Breast epithelium (tissue), 4 donors: ENCODE measurements around the gene MYO1H. TPM values are rescaled to one million over a fixed set of nuclear protein-coding genes. Genes with fewer than 3 reads are reported as not detected.
A peak's percentile ranks its signal among the peaks of the same experiment; 100 is the strongest.

Experiments used
- DNase-seq, 2 donors: peaks; one replicate each; pipeline ENCODE4 v3.0.0-alpha.2; 2019; ENCODE audit warnings: low spot score in 2 of 2
- H3K27ac ChIP-seq, 2 donors: fragments of 200-600 bp; sonication (generic) in 1 of 2; one replicate each; pipeline ENCODE4 v1.5.1; 2016 to 2019; ENCODE audit warnings: mild to moderate bottlenecking in 1 of 2
- H3K27me3 ChIP-seq, 2 donors: fragments of 200-600 bp; sonication (generic) in 1 of 2; one replicate each; pipeline versions ENCODE4 v1.5.1 to v1.6.0; 2017 to 2019; ENCODE audit warnings: control low read depth in 1 of 2, mild to moderate bottlenecking in 1 of 2
- H3K36me3 ChIP-seq: fragments of 200-600 bp; one replicate; pipeline ENCODE4 v1.5.1; 2019
- H3K4me1 ChIP-seq, 2 donors: fragments of 200-600 bp; sonication (generic); one replicate each; pipeline ENCODE4 v1.5.1; 2016 to 2019; ENCODE audit warnings: control low read depth in 1 of 2
- H3K4me3 ChIP-seq, 3 donors: fragments of 200-600 bp; sonication (generic); 1 replicate in 2 of 3; 2 replicates in 1 of 3; pipeline ENCODE4 v1.5.1; 2016 to 2019; ENCODE audit warnings: mild to moderate bottlenecking in 3 of 3, moderate library complexity in 2 of 3
- H3K9me3 ChIP-seq, 2 donors: fragments of 200-600 bp; sonication (generic) in 1 of 2; one replicate each; pipeline ENCODE4 v1.5.1; 2016 to 2019; ENCODE audit warnings: control low read depth in 1 of 2
- CTCF ChIP-seq, 3 donors: fragments of 450-650 bp; IDR thresholded peaks; one replicate each; pipeline ENCODE4 v1.5.1; 2016 to 2017; ENCODE audit warnings: antibody characterized with exemption in 3 of 3, mild to moderate bottlenecking in 3 of 3, moderate library complexity in 3 of 3
- POLR2A ChIP-seq: fragments of 450-650 bp; IDR thresholded peaks from one replicate; pipeline ENCODE4 v1.6.1; 2016; ENCODE audit warnings: antibody characterized with exemption, mild to moderate bottlenecking, moderate library complexity
- POLR2AphosphoS5 ChIP-seq, 3 donors: sonication (generic); formaldehyde crosslinking; IDR thresholded peaks; one replicate each; pipeline ENCODE4 v1.6.1; 2017; ENCODE audit warnings: antibody characterized with exemption in 3 of 3
- intact Hi-C: fragments of 100-400 bp; cut with DNase I; formaldehyde crosslinking; loops from one replicate; pipeline ENCODE4 v1.15.1; 2023; ENCODE audit warnings: low total_unique reads
- total RNA-seq, 3 donors: library from RNA; depleted of rRNA; stranded (reverse); fragments of >200 nt; gene quantifications; one replicate each; pipeline ENCODE4 v1.1.0, GENCODE V29; 2016

The MYO1H gene
- total RNA-seq, 3 donors from 2014 or later: under 0.01 to 2.0 (median 0.16) TPM

DNA sequence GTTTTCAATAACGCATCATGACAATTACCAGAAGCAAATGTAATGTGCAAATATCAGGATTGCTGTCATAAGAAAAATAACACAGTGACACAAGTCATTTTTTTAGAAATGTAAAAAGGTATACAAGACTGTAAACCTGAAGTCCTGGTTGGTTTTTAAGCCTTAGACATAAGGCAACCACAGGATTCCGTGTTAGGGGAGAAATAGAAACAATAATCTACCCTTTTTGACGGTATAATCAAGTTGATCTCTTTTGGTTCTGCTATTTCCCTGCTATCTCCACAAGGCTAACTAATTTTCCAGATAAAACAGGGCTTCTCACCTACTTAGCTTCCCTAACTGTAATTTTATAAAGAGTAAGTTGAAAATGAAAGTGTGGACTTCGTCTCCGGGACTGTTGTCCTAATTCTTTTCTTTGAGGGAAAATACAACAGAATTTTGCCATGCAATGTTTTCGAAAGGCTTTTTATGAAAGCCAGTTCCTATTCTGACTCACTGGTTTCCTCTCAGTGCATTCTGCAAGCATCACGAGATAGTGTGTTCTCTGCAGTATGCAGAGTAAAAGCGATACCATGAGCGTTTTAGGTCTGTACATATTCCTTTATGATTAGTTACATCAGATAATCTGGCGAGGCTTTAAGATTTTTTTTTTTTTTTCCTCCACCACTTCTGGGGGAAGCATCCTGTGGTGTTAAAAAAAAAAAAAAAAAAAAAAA lies 10.6 kb downstream of the MYO1H start:
- Histone ChIP-seq H3K9me3 (no peaks in the 10 kb centered on the region), H3K4me3 (peak overlapping the region in 2 of 3 donors; percentile 11 to 38), H3K27me3 (no peaks in the 10 kb centered on the region), H3K36me3 (no peaks in the 10 kb centered on the region), H3K4me1 (no peaks in the 10 kb centered on the region), H3K27ac (no peak overlapping the region)
- no peak for TF ChIP-seq CTCF (IDR thresholded peaks at IDR 0.05)
- TF ChIP-seq POLR2A: no peak
- no peak for TF ChIP-seq POLR2AphosphoS5 (IDR thresholded peaks at IDR 0.05)
- no peak for DNase-seq
- intact Hi-C loops: no loop called here

- no peaks in the 10 kb centered on the region for H3K36me3 ChIP-seq
- H3K9me3 ChIP-seq: no peaks in the 10 kb centered on the region
- DNase-seq: no peak
- H3K27me3 ChIP-seq: no peaks in the 10 kb centered on the region
- intact Hi-C loops: no loop called here
- no peaks in the 10 kb centered on the region for H3K4me1 ChIP-seq
- TF ChIP-seq CTCF (IDR thresholded peaks at IDR 0.05) (no peak), POLR2A (no peak), POLR2AphosphoS5 (IDR thresholded peaks at IDR 0.05) (no peak)
- no peak overlapping the region for H3K27ac ChIP-seq
- no peak overlapping the region for H3K4me3 ChIP-seq
Observed at GRCh38 chr12:109359131-109359690, 11.5 kb downstream of the MYO1H start.

DNA sequence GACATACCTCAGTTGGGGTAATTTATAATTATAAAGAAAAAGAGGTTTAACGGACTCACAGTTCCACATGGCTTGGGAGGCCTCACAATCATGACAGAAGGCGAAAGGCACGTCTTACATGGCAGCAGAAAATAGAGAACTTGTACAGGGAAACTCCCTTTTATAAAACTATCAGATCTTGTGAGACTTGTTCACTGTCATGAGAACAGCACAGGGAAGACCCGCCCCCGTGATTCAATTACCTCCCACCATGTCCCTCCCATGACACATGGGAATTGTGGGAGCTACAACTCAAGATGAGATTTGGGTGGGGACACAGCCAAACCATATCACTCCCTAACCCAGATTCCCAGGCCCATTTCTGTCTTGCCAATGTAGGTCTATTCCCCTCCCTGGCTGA lies 22.1 kb downstream of the MYO1H start:
- Histone ChIP-seq H3K4me3 (no peak overlapping the region), H3K36me3 (no peaks in the 10 kb centered on the region), H3K27me3 (no peaks in the 10 kb centered on the region), H3K9me3 (no peaks in the 10 kb centered on the region), H3K4me1 (no peaks in the 10 kb centered on the region), H3K27ac (no peak overlapping the region)
- intact Hi-C loops: no loop called here
- DNase-seq: no peak
- TF ChIP-seq POLR2AphosphoS5 (IDR thresholded peaks at IDR 0.05) (no peak), POLR2A (no peak), CTCF (IDR thresholded peaks at IDR 0.05) (no peak)

DNA sequence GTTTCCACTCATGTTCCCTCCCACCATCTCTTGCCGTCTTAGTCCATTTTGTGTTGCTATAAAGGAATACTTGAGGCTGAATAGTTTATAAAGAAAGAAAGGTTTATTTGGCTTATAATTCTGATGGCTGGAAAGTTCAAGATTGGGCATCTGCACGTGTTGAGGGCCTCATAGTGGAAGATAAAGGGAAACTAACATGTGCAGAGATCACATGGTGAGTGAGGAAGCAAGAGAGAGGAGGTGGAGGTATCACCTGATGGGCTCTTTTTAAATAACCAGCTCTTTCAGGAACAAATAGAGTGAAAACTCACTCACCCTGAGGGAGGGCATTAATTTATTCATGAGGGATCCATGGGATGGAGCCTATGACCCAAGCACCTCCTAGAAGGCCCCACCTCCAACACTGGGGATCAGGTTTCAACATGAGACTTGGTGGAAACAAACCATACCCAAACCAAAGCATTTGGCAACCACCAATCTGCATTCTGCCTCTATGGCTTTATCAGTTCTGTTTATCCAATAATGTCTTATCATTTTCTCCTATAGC lies 29.5 kb downstream of the MYO1H start:
- Histone ChIP-seq H3K36me3 (no peaks in the 10 kb centered on the region), H3K4me3 (no peak overlapping the region), H3K27ac (no peak overlapping the region), H3K9me3 (no peaks in the 10 kb centered on the region), H3K4me1 (no peaks in the 10 kb centered on the region), H3K27me3 (no peaks in the 10 kb centered on the region)
- DNase-seq: no peak
- TF ChIP-seq POLR2A (no peak), CTCF (IDR thresholded peaks at IDR 0.05) (no peak), POLR2AphosphoS5 (IDR thresholded peaks at IDR 0.05) (no peak)
- intact Hi-C loops: no loop called here

DNA sequence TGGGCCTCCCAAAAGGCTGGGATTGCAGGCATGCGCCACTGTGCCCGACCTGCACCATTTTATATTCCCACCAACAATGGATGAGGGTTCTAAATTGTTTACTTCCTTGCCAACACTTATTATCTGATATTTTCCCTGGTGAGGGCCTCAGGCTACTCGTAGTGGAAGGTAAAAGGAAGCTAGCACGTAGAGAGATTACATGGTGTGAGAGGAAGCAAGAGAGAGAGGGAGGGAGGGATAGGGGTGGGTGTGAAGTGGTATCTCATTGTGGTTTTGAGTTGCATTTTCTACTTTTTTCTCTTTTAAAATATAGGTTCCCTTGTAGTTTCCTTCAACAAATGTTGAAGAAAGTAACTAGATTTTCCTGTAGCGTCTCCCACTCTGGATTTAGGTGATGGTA lies 30.9 kb downstream of the MYO1H start:
- no peaks in the 10 kb centered on the region for H3K36me3 ChIP-seq
- H3K4me1 ChIP-seq: no peaks in the 10 kb centered on the region
- no peak for TF ChIP-seq POLR2AphosphoS5 (IDR thresholded peaks at IDR 0.05)
- TF ChIP-seq POLR2A: no peak
- no peaks in the 10 kb centered on the region for H3K27me3 ChIP-seq
- H3K9me3 ChIP-seq: no peaks in the 10 kb centered on the region
- H3K27ac ChIP-seq: no peak overlapping the region
- DNase-seq: no peak
- no peak overlapping the region for H3K4me3 ChIP-seq
- intact Hi-C loops: no loop called here
